T-helper 22 cell (primary cell): ENCODE measurements around the gene CCNO.

Experiments used
- DNase-seq: peaks from one replicate; pipeline ENCODE4 v3.0.0-alpha.2; 2020; ENCODE audit warnings: low read depth

The CCNO gene

GRCh38 chr5:55222985-55223811, 10.2 kb downstream of the CCNO start:
- DNase-seq: no peak

- DNase-seq: no peak
These were observed 11.1 kb downstream of the CCNO start for GRCh38 chr5:55222092-55222984.

GRCh38 chr5:55220433-55221185, 12.8 kb downstream of the CCNO start:
- no peak for DNase-seq

- DNase-seq: no peak
These were observed 13.6 kb downstream of the CCNO start for GRCh38 chr5:55219770-55220169.

GRCh38 chr5:55218967-55219366, 14.4 kb downstream of the CCNO start:
- DNase-seq: no peak

GRCh38 chr5:55211184-55211874, 22.1 kb downstream of the CCNO start:
- DNase-seq: no peak

- DNase-seq: no peak
These were observed 28.4 kb downstream of the CCNO start for GRCh38 chr5:55205001-55205400.

GRCh38 chr5:55191165-55191564, 42.2 kb downstream of the CCNO start:
- no peak for DNase-seq

GRCh38 chr5:55188656-55189540, 44.5 kb downstream of the CCNO start:
- no peak for DNase-seq

- DNase-seq: no peak
These were observed 46.0 kb downstream of the CCNO start for GRCh38 chr5:55187370-55187769.
